ENCODE results near the gene DZIP1L.

DZIP1L gene

GRCh38 chr3:138078096-138078495, 37.3 kb downstream of the DZIP1L start:
- in situ Hi-C loops (cut with HindIII; ENCODE audit: low sequenced_read_pairs) = no loop called here

DNA sequence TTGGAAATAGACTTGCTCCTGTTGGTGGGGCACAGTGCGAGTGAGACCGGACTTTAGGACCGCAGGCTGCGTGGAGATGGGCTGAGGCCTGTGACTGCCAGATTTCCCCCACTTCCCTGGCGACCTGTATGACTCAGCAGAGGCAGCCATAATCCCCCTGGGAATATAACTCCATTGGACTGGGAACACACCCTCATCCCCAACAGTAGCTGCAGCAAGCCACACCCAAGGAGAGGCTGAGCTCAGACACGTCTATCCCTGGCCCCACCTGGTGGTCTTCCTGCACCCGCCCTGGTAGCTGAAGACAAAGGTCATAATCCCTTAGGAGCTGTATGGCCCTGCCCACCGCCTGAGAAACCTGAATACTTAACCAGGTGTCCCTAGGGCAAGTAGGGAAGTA, 42.6 kb downstream of the DZIP1L start:
- in situ Hi-C loops (cut with HindIII; ENCODE audit: low sequenced_read_pairs) = no loop called here

DNA sequence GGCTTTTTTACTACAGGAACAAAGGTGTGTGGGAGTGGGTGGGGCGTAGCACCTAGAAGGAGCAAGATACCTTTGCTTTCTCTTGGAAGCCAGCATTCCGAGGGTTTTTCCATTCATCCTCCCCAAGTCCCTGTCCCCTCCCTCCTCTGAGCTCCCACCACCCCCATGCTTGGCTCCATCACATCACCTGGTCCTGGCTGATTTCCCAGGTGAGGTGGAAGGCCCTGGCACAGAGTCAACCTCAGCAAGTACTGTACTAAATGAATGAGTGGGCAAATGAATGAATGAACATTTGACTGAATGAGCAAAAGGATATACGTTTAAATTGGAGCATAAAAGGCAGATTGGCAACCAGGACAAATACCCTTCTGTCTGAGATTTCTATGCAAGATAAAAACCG, 45.4 kb downstream of the DZIP1L start:
- in situ Hi-C loops (cut with HindIII; ENCODE audit: low sequenced_read_pairs) = no loop called here

- in situ Hi-C loops (cut with HindIII; ENCODE audit: low sequenced_read_pairs) = no loop called here
Observed at GRCh38 chr3:138068579-138069174, 46.7 kb downstream of the DZIP1L start.

DNA sequence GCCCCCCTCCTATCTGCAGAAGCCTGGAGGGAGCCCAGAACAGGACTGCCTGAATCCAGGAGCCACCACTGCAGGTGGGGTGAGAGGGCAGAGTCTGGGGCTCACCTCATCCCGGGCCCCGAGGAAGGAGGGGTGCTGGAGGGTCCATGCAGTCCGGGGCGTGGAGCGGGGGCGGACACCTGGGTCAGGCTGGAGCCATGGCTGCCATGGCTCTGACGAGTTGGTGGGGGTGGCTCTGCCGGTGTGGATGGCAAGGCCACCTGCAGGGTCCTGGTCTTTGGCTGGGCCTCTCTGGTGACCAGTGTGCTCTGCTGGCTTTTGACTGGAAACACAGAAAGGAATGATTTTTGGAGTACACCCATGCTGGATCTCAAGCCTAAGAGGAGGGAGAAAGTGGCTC, 47.4 kb downstream of the DZIP1L start:
- in situ Hi-C loops (cut with HindIII; ENCODE audit: low sequenced_read_pairs) = no loop called here

DNA sequence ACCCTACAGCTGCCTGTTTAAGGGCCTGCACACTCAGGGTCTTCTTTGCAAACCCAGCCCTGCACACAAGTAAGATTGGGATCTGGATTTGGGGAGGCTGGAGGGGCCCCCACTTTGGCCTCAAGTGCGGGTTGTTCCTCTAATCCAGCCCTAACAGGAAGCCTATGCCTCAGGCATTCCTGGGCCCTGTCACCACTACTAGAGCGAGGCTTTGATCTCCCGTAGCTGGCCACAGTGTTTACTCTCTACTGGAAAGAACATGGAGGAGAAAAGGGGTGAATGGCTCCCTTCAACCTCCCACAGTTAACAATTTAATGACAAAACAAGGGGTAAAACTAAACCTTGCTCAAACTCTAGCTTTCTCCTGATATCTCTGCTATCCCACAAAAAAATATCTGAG, 48.4 kb downstream of the DZIP1L start:
- in situ Hi-C loops (cut with HindIII; ENCODE audit: low sequenced_read_pairs) = no loop called here

- in situ Hi-C loops (cut with HindIII; ENCODE audit: low sequenced_read_pairs) = no loop called here
Observed at GRCh38 chr3:138066383-138066782, 49.0 kb downstream of the DZIP1L start.

- in situ Hi-C loops (cut with HindIII; ENCODE audit: low sequenced_read_pairs) = no loop called here
Observed at GRCh38 chr3:138065949-138066348, 49.5 kb downstream of the DZIP1L start.

DNA sequence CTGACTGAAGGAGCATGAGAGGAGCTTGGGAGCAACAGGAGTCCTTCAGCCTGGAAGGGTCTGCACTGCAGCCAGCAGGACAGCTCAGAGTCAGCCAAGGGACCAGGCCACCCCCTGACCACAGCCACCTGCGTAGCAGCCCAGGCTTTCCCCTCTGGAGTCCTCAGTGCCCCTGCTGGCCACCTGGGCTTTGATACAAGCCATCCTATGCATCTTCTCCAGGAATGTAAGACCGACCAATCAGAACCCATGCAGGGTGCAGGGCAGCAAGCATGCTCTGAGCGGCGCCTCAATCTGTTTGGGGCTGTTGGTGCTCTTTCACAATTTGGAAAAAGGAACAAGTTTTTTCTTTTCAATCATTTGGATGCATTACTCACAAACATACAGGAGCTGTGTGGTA, 52.0 kb downstream of the DZIP1L start:
- in situ Hi-C loops (cut with HindIII; ENCODE audit: low sequenced_read_pairs) = no loop called here

DNA sequence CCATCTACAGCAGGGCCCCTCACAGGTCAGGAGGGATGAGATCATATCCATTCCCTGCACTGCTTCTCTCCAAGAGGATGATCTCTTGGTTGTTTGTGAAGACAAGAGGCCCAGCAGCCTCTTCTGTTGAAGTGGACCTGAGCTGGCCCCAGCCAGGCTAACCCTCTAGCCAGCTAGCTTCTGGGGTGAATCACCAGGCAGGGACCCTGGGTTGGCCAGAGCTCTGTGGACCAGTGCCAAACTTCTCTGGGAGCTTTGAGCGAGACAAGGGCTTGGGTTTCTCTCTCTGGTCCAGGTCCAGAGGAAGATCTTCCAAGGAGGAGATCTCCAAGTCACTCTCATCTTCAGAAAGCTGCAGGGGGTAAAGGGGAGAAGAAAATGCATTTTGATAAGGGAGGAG, 52.8 kb downstream of the DZIP1L start:
- in situ Hi-C loops (cut with HindIII; ENCODE audit: low sequenced_read_pairs) = no loop called here

- in situ Hi-C loops (cut with HindIII; ENCODE audit: low sequenced_read_pairs) = no loop called here
Observed at GRCh38 chr3:138062037-138062436, 53.4 kb downstream of the DZIP1L start.

DNA sequence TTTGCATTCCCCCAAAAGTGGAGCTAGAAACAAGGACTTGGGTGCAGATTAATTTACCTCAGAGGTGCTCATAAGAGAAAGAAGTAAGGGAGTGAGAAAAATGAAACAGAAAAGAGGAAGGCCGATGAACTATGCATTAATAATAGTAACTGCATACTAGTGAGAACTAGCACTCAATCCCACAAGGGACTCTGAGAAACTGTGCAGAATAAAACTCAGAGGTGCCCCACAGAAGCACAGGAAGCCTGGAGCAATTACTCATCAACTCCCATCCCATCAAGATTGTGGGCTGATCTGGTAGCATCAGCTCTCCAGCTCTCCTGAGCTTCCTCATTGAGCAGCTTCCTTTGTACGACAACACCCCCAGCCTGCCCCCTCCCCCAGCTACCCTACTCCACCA, 54.6 kb downstream of the DZIP1L start:
- in situ Hi-C loops (cut with HindIII; ENCODE audit: low sequenced_read_pairs) = no loop called here

GRCh38 chr3:138059261-138059660, 56.1 kb downstream of the DZIP1L start:
- in situ Hi-C loops (cut with HindIII; ENCODE audit: low sequenced_read_pairs) = no loop called here

DNA sequence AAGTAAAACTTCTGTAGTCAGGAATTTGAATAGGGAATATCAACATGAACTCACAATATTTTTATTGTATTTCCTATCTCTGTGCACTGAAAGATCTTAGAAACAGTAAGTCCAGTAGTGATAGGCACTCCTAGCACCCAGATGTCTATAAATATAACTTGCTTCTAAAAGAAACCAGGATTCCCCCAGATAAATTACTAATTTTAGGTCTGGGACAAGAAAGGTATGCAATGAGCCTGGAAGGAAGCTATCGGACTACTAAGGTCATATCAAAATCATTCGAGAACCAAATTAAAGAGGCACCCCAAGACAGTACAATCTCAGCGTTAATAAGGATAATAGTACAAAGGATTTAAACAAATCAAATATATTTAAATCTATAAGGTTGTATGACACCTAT, 58.0 kb downstream of the DZIP1L start:
- in situ Hi-C loops (cut with HindIII; ENCODE audit: low sequenced_read_pairs) = no loop called here

DNA sequence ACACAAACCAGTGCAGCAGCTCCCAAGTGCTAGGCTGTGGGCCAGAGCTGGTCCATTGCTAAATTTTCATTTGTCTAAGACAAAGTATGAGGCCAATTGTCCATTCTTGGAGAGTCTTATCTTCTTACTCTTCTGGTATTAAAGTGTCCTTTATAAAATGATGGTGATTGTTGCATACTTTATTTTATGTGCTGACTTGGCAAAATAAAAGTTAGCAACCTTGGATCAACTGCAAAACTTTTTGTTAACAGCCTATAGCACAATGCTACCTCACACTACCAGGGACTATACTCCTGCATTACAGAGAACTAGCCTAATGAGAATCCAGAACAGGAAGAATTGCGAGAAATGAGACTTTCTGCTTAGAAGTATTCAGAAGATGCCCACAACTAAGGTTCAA, 61.4 kb downstream of the DZIP1L start:
- in situ Hi-C loops (cut with HindIII; ENCODE audit: low sequenced_read_pairs) = no loop called here

DNA sequence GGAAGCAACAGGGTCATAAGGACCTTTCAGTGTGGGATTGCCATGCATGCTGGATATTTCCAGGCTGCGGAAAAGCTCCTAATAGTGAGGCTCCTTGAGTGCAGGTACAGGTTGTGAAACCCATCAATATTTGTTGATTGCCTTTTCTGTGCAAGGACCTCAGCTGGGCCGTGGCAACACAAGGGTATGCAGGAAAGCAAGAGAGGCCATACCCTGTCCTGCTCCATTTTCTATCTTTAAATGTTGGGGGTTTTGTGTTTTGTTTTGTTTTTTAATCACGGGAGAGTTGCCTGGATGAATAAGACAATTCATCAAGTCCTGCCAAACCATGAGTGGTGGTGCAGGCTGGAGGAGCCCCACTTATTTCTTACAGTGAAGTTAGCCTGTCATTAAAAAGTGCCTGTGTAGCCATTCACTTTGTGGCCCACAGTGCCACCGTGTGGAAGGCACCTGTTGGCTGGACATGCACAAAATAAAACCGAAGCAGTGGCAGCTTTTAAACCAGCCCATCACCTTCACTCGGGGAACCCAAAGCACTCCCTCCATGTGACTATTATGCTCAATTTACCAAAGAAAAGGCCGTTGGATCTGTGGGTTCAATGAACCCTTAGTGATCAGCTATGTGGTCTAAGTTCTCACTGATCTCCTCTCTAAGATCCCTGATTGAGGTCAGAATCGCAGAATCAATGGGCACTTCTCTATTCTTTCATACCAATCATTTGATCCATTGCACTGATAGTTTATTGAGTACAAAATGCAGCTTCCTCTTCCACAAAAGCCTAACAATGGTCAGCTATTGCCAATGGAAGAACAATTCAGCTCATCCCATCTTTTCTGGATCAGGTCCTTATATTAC, 63.2 kb downstream of the DZIP1L start:
- in situ Hi-C loops (cut with HindIII; ENCODE audit: low sequenced_read_pairs) = no loop called here

GRCh38 chr3:138049157-138049919, 66.1 kb downstream of the DZIP1L start:
- in situ Hi-C loops (cut with HindIII; ENCODE audit: low sequenced_read_pairs) = no loop called here

DNA sequence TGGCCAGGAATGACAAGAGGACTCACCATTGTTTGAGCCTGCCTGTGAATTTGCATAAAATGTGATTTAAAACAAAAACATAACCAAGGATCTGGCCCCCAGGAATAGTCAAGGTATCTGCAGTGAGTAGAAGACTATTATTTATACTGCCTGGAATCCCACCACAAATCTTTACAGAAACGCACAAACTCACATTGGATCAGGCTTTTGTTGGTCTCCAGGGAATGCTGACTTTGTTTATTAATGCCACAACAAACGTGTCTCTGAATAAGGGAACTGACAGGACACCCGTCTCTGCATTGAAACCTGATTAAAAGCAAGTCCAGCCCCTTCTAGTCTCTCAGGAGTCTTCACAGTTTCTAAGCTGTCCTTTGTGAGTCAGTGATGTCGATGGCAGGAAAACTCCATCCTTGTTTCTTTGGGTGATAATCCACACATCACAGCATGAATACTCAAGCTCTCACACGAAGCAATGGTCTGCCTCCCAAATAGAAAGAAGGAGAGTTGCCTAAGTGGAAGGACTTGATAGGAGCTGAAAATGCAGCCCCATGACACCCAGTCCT, 67.7 kb downstream of the DZIP1L start:
- in situ Hi-C loops (cut with HindIII; ENCODE audit: low sequenced_read_pairs) = no loop called here

DNA sequence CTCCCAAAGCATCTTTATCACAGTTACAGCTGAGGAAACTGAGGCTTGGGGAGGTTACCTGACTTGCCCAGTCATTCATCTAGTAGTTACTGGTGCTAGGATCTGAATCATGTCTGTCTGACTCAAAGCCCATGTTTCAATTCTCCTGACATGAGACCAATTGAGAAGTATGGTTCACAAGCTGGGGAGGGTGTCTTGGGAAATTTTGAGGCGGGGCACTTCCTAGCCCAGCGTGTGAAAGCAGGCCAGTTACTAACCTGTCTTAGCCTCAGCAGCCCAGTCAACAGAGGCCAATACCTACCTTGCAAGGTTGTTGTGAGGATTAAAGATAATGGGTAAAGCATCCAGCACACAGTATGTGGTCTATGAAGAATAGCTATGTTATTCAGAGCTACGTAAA, 68.5 kb downstream of the DZIP1L start:
- in situ Hi-C loops (cut with HindIII; ENCODE audit: low sequenced_read_pairs) = no loop called here

GRCh38 chr3:138046085-138046484, 69.3 kb downstream of the DZIP1L start:
- in situ Hi-C loops (cut with HindIII; ENCODE audit: low sequenced_read_pairs) = no loop called here

DNA sequence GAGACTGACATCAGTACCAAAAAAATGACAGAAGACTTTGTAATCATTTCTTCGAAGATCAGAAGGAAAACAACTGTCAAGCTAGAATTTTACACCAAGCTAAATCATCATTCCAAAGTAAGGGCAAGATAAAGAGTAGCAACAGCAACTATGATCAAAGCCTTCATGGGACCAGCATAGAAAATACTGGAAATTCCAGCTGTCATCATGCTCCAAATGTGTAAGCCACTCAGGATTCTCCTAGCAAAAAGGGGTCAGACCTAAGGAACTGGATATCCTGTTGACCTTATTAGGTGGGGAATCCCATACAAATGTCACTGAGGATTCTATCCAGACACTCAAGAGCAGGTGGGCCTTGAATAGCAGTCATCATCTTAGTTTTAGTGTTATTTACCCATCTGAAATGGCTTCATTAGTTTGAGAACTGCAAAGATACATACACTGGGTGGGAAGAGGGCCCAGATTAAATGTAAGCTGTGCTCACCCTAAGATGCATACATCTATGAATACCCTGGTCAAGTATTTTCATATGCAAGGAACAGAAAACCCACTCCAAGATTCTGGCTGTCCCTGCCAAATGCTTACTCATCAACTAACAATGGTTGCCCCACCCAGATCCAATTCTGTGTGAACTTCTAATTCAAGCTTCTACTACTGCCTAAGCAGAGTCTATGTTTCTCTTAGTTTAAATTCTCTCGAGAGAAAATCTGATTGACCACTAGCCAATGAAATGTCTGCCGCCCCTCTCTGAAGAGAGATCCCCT, 72.0 kb downstream of the DZIP1L start:
- in situ Hi-C loops (cut with HindIII; ENCODE audit: low sequenced_read_pairs) = no loop called here

All from DLD1 (cell line).